SH-SY5Y (cell line): Measurements from ENCODE around the gene GALNT9.

ENCODE experiments used
- GATA2 ChIP-seq: IDR thresholded peaks from 2 replicates; pipeline ENCODE4 v1.6.1; 2011; ENCODE audit warnings: mild to moderate bottlenecking, low read depth, low read length
- GATA3 ChIP-seq: IDR thresholded peaks from 2 replicates; pipeline ENCODE4 v1.6.1; 2011; ENCODE audit warnings: low read depth, mild to moderate bottlenecking, low read length, moderate library complexity

- TF ChIP-seq GATA2 (no peak), GATA3 (no peak)
Measured at GRCh38 chr12:132204793-132205270, 124.6 kb downstream of the GALNT9 start.
